Limb (tissue), 2 donors: ENCODE data around the gene PRKAA2.

Experiments
- DNase-seq, 2 donors: peaks; one replicate each; pipeline ENCODE4 v3.0.0-alpha.2; 2016; ENCODE audit errors: extremely low spot score in 2 of 2

PRKAA2 gene

DNA sequence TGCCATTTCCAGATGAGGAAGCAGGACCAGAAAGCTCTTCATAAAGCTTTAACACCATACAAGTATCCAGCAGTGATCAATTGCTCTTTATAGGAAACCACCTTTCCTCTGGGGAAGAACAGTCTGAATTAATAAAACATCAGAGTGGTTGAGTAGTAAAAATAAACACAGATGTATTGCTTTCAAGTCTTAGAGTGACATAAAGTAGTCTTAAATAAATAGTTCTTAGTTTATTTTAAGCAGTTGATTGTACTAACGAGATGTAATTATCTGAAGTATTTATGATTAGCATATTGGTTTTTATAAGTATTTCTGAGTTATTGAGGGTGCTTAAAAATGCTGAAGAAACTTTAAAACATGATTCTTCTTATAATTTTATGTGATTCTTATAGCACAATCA, 67.0 kb downstream of the PRKAA2 start:
- no peak for DNase-seq

DNA sequence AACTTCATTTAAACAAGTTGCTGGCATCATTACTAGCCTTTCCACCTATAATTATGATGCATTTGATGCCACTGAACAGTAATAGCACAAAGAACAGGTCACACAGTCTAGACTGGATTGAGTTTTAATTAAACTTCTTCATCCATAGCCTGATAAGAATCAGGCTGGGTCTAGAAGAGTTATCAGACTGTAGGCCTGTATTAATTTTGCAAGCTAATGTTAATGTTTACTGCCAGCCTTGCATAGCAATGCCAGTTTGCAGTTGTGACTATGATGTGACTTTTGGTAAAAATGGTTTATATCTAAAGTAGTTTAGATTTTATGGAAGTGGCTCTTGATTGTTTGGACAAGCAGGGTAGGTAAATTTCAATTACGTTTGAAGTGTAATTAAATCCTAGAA, 68.0 kb downstream of the PRKAA2 start:
- no peak for DNase-seq

DNA sequence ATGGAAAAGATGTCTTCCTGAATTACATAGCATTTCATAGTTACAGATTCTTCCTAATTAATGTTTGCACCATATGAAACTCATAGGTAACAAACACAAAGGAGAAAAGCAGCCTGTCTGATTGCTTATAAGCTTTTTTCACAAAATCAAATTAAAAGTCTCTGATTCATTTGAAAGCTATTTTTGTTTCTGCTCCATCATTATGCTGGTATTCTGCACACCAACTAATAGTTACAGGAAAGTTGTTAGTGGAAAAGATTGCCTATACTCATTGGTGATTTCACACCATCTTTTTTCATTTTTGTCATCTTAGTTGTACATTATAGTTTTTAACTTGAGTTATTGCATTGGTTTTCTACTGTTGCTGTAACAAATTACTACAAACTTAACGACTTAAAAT, 70.0 kb downstream of the PRKAA2 start:
- DNase-seq: no peak

DNA sequence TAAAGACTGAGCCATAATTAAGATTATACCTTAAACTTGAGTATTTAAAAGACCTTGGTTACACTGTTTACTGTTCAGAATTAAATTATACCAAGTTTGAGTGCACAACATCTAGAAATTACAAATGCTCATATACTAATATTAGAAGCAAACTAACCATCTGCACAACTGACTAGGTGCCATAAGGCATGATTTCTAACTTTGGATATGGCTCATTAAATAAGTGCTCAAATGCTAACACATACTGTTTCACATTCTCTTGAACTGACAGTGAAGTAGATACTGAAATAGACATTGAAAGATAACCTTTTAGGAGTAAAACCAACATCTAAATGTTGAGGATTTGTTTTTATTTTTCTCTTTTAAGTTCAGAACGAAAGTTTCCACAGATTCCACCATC, 74.1 kb downstream of the PRKAA2 start:
- DNase-seq: no peak

DNA sequence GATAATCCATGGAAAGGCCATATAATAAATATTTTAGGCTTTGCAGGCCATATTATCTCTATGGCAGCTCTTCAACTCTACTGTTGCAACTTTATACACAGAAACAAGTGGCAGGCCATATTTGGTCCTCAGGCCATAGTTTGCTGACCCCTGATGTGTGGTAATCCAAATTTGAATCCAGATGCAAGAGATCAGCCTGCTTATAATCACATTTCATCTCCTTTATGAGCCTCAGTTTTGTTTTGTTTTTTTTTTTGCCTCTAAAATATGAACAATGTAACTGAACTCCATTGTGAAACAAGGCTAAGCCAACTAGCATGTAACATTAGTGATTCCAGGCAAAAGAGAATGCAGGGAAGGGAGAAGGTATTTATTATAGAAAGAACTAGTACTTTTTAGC, 81.6 kb downstream of the PRKAA2 start:
- no peak for DNase-seq

DNA sequence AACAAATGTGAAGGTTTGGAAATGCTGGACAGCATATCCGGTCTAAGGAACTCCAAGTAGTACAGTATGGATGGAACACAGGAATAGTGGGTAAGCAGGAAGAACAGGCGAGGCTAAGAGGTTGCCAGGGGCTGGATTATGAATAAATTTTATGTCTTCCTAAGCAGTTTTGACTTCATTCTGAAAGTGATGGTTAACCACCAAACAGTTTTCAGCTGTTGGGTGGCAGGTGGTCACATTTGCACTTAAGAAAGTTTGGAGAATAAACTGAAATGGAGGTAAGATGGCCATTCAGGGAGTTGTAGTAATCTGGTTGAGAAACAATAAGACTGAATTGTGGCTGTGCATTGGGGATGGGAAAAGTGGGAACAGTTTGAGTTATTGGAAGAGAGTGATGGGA, 83.8 kb downstream of the PRKAA2 start:
- no peak for DNase-seq

DNA sequence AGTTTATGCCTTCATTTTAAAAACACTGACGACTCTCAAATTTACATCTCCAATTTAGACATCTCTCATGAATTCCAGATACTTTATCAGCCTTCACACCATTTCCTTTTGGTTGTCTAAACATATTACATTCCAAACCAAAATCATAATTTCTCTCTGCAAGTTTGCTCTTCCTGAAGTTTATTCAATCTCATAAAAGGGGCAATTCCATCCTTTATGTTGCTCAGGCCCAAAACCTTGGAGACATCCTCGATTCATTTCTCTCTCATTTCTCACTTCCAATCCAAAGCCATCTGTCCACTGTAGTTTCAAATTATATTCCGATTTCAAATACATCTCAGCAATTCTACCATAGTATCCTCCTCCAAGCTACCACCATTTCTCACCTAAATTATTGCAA, 100.1 kb downstream of the PRKAA2 start:
- no peak for DNase-seq

DNA sequence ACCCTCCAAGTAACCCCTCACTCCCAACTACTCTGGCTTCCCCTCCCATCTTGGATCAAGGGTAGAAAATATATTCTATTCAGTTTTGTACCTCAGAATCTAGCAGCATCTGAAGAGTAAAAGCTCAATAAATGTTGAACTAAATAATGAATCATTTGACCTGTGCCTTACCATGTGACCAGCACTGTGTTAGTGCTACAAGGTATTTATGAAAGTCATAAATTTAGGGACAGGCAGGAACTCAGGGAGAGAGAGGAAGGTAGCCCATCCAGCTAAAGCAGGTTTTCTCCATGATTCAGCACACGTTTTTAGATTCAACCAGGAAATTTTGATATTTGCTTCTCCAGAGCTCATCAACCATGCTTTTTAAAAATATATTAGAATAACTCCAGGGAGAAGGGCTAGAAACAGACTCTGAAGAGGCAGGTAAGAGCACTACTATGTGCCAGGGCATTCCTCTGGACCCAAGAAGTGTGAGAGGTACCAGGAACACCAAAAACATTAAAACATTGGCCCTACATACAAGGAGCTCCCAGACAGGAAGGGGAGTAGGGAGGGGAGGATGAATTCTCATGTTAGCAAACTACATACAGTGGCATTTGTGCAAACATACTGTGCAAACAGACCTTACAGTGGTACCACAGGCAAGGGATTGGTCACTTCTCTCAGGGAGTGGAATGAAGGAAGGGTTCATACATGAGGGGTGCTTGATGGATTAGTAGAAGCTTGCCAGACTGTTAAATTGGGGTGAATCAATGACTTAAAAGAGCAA, 109.8 kb downstream of the PRKAA2 start:
- DNase-seq: no peak

DNA sequence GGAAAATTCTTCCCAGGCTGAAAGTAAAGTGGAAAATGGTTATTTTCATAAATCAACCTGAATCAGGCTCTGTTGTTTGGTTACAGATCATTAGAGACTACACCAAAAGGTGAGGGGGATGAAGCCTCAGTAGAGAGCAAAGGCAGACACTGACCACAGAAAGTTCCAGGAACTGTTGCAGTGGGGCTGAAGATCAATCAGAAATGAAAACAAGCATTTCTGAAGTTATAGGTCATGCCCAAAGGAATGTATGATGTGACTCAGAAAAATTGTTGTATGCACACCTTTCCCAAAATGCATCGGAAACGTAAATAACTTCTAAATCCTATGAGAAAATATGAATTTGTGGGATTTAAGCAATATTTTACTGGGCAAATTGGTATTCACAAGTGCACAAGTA, 110.8 kb downstream of the PRKAA2 start:
- no peak for DNase-seq

DNA sequence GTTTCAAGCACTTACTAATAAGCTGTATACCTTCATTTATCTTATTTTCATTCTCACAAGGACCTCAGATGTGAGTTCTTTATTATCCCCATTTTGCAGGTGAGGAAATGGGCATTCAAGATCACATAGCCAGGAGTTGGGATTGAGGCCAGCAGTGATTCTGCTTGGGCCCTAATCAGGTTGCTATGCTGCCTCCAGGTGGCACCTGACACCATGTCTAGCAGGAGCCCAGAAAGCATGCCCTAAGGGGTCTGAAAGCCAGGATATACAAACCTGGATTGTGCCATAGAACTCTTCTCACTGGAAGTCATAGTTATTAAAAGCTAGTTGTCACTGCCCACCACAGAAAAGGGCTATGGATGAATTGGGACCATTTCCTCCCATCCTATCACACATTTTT, 113.0 kb downstream of the PRKAA2 start:
- DNase-seq: no peak

DNA sequence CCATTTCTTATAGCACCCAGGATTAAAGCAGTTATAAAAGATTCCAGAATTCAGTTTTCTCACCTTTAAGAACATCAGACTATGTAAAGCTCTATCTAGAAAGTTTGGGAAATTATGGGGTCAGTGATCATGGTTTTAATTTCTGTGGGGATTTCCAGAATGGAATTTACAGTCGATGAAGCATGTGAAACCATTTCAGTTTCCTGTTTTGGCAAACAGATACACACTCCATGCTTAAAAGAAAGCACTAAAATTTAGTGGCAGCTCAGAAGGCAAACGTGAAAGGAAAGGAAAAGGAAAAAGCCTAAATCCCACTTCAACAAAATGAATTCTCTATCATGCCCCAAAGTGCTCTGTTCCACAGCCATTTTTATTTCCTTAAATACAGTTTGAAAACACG, 113.7 kb downstream of the PRKAA2 start:
- DNase-seq: no peak
